Peyer's patch (tissue), 4 donors: ENCODE results near the gene CCDC188.

Experiments used
- CTCF ChIP-seq, 6 experiments: fragments of 450-650 bp in 4 of 6; fragments of 200-600 bp in 2 of 6; sonication (generic) in 1 of 6; IDR thresholded peaks; one replicate each; pipeline ENCODE4 v1.5.1; 2017 to 2019; ENCODE audit warnings: antibody characterized with exemption in 6 of 6, mild to moderate bottlenecking in 3 of 6, moderate library complexity in 1 of 6
- POLR2A ChIP-seq, 2 donors: fragments of 450-650 bp; IDR thresholded peaks; one replicate each; pipeline ENCODE4 v1.5.1; 2017; ENCODE audit warnings: antibody characterized with exemption in 2 of 2, mild to moderate bottlenecking in 2 of 2, moderate library complexity in 2 of 2

- TF ChIP-seq CTCF (IDR thresholded peaks at IDR 0.05) (no peak), POLR2A (IDR thresholded peaks at IDR 0.05) (no peak)
Observed at GRCh38 chr22:20117633-20118299, 33.1 kb downstream of the CCDC188 start.
